K562 (cell line): ENCODE results near the gene TMEM41B. TPM values are rescaled to one million over a fixed set of nuclear protein-coding genes. Genes with fewer than 3 reads are reported as not detected.

Source experiments
- CBX5 ChIP-seq: IDR thresholded peaks from 2 replicates; pipeline ENCODE4 v1.6.1; 2014; ENCODE audit warnings: low read depth, borderline replicate concordance
- CHCHD3 ChIP-seq: fragments of 250-450 bp; sonication (Bioruptor Pico); IDR thresholded peaks from 2 replicates; pipeline ENCODE4 v2.1.2; 2022; ENCODE audit warnings: mild to moderate bottlenecking
- DNMT1 ChIP-seq: fragments of 450-650 bp; IDR thresholded peaks from 2 replicates; pipeline ENCODE4 v1.6.1; 2016; ENCODE audit warnings: antibody characterized with exemption, mild to moderate bottlenecking
- FUS ChIP-seq: fragments of 200-400 bp; formaldehyde crosslinking; optimal IDR thresholded peaks from 2 replicates; pipeline ENCODE3; 2017; ENCODE audit warnings: low read depth, low read length
- KDM1A ChIP-seq, 2 experiments: fragments of 450-650 bp; IDR thresholded peaks; 2 replicates each; pipeline ENCODE4 v1.6.1; 2016; ENCODE audit warnings: mild to moderate bottlenecking in 2 of 2
- MCM5 ChIP-seq: fragments of 450-650 bp; IDR thresholded peaks from 2 replicates; pipeline ENCODE4 v1.6.1; 2016; ENCODE audit warnings: low read depth
- MIER1 ChIP-seq: fragments of 450-650 bp; IDR thresholded peaks from 2 replicates; pipeline ENCODE4 v1.6.1; 2016; ENCODE audit warnings: antibody characterized with exemption, mild to moderate bottlenecking, low read depth
- PHB2 ChIP-seq: fragments of 450-650 bp; IDR thresholded peaks from 2 replicates; pipeline ENCODE4 v1.6.1; 2017; ENCODE audit warnings: low read depth
- SREBF1 ChIP-seq: fragments of 150-350 bp; IDR thresholded peaks from 2 replicates; pipeline ENCODE4 v1.6.1; 2014; ENCODE audit warnings: antibody characterized with exemption, low read depth, low read length, borderline replicate concordance
- SRF ChIP-seq, 2 experiments: fragments of 250-450, 450-650 bp in 1 of 2; sonication (Bioruptor Pico) in 1 of 2; sonication (generic) in 1 of 2; formaldehyde crosslinking; IDR thresholded peaks; 2 replicates each; pipeline versions ENCODE4 v1.5.0 to v1.5.1; 2020 to 2022; ENCODE audit warnings: mild to moderate bottlenecking in 1 of 2, missing genetic modification reagents in 1 of 2
- SRSF9 ChIP-seq: fragments of 200-400 bp; formaldehyde crosslinking; IDR thresholded peaks from 2 replicates; pipeline ENCODE4 v1.6.1; 2017; ENCODE audit warnings: low read depth, low read length, borderline replicate concordance
- TAF1 ChIP-seq: IDR thresholded peaks from 2 replicates; pipeline ENCODE4 v1.6.1; 2011; ENCODE audit warnings: mild to moderate bottlenecking, low read length, moderate library complexity; ENCODE audit not compliant: insufficient read depth, control insufficient read depth, severe bottlenecking; ENCODE audit errors: extremely low read depth
- TAF15 ChIP-seq: fragments of 200-400 bp; formaldehyde crosslinking; IDR thresholded peaks from 2 replicates; pipeline ENCODE4 v1.6.1; 2017; ENCODE audit warnings: mild to moderate bottlenecking, low read depth, low read length, moderate library complexity
- ZBTB7A ChIP-seq: IDR thresholded peaks from 2 replicates; pipeline ENCODE4 v1.6.1; 2011; ENCODE audit warnings: low read depth, mild to moderate bottlenecking, low read length, moderate library complexity, borderline replicate concordance; ENCODE audit not compliant: control insufficient read depth
- polyA plus RNA-seq, 8 experiments: library from polyadenylated mRNA; depleted of rRNA in 4 of 8; stranded (reverse) in 5 of 8; unstranded in 3 of 8; fragments of >200 nt; fragmentation: Nextera tagmentation in 2 of 8; fragmentation: Illumina TruSeq in 1 of 8; extraction: Ambion mirVana in 2 of 8; extraction: Trizol in 1 of 8; gene quantifications; 2 replicates each; pipeline versions ENCODE4 v1.2.1 to v1.2.3, GENCODE V29; 2011 to 2014; ENCODE audit warnings: inconsistent platforms in 1 of 8, missing spikeins in 1 of 8
- total RNA-seq, 7 experiments: library from RNA; depleted of rRNA in 6 of 7; stranded (reverse); fragments of >200 nt in 6 of 7; fragmentation: Illumina TruSeq in 2 of 7; extraction: Trizol in 2 of 7; gene quantifications; 2 replicates each; pipeline versions ENCODE4 v1.2.1 to v1.2.3, GENCODE V29; 2011 to 2021; ENCODE audit warnings: low replicate concordance in 1 of 7
- TF ChIP-seq, protein P1 (sequence below): sonication (generic); formaldehyde crosslinking; IDR thresholded peaks from 2 replicates; pipeline ENCODE4 v1.8.1; 2023; ENCODE audit warnings: mild to moderate bottlenecking, missing genetic modification reagents
- TF ChIP-seq, protein P2 (sequence below): fragments of 450-650 bp; formaldehyde crosslinking; IDR thresholded peaks from 2 replicates; pipeline ENCODE4 v1.4.0; 2020; ENCODE audit warnings: mild to moderate bottlenecking, moderate library complexity
- TF ChIP-seq, protein P3 (sequence below): IDR thresholded peaks from 2 replicates; pipeline ENCODE4 v1.6.1; 2014; ENCODE audit warnings: antibody characterized with exemption
- TF ChIP-seq, protein P4 (sequence below): fragments of 450-650 bp; formaldehyde crosslinking; IDR thresholded peaks from 2 replicates; pipeline ENCODE4 v1.4.0; 2022; ENCODE audit warnings: mild to moderate bottlenecking, moderate library complexity
- TF ChIP-seq, protein P5 (sequence below): fragments of 450-650 bp; IDR thresholded peaks from 2 replicates; pipeline ENCODE4 v1.6.1; 2016; ENCODE audit warnings: antibody characterized with exemption

TMEM41B gene
- total and polyA plus RNA-seq, 9 of the 15 experiments (the other 6 are each of a cell fraction or from before 2014, with no cell fraction given) = 17.1 to 89.6 (median 48.7) TPM

DNA sequence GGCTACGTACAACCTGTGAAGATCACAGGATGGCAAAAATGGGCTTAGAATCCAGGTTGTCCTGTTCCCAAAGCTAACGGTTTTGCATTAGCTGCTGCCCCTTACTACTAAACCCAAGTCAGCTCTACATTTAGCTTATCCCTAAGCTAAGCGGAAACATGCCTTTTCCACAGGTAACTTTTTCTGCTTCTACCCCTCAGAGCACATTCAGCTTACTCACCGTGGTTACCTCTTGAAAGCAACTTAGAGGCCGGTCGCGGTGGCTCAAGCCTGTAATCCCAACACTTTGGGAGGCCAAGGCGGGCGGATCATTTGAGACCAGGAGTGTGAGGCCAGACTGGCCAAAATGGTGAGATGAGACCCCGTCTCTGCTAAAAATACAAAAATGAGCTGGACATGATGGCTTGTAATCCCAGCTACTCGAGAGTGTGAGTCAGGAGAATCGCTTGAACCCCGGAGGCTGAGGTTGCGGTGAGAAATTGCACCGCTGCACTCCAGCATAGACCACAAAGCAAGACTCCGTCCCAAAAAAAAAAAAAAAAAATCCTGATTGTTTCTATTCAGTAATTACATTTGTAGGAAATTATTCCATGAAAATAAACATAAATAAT lies 790 bp upstream of the TMEM41B start (continued):
- TF ChIP-seq, protein P1, sequence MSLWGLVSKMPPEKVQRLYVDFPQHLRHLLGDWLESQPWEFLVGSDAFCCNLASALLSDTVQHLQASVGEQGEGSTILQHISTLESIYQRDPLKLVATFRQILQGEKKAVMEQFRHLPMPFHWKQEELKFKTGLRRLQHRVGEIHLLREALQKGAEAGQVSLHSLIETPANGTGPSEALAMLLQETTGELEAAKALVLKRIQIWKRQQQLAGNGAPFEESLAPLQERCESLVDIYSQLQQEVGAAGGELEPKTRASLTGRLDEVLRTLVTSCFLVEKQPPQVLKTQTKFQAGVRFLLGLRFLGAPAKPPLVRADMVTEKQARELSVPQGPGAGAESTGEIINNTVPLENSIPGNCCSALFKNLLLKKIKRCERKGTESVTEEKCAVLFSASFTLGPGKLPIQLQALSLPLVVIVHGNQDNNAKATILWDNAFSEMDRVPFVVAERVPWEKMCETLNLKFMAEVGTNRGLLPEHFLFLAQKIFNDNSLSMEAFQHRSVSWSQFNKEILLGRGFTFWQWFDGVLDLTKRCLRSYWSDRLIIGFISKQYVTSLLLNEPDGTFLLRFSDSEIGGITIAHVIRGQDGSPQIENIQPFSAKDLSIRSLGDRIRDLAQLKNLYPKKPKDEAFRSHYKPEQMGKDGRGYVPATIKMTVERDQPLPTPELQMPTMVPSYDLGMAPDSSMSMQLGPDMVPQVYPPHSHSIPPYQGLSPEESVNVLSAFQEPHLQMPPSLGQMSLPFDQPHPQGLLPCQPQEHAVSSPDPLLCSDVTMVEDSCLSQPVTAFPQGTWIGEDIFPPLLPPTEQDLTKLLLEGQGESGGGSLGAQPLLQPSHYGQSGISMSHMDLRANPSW (CRISPR knock-in tag) = no peak; the same call in 1 of the 2 replicates
- no peak for TF ChIP-seq FUS
- no peak for TF ChIP-seq TAF1
- TF ChIP-seq, protein P2, sequence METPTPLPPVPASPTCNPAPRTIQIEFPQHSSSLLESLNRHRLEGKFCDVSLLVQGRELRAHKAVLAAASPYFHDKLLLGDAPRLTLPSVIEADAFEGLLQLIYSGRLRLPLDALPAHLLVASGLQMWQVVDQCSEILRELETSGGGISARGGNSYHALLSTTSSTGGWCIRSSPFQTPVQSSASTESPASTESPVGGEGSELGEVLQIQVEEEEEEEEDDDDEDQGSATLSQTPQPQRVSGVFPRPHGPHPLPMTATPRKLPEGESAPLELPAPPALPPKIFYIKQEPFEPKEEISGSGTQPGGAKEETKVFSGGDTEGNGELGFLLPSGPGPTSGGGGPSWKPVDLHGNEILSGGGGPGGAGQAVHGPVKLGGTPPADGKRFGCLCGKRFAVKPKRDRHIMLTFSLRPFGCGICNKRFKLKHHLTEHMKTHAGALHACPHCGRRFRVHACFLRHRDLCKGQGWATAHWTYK (CRISPR knock-in tag) = no peak; the same call in 1 of the 2 replicates
- TF ChIP-seq DNMT1 = no peak
- no peak for TF ChIP-seq SREBF1
- peak; percentile 19; a peak in 2 of 4 replicates for TF ChIP-seq KDM1A (IDR thresholded peaks at IDR 0.05)
- TF ChIP-seq, protein P3, sequence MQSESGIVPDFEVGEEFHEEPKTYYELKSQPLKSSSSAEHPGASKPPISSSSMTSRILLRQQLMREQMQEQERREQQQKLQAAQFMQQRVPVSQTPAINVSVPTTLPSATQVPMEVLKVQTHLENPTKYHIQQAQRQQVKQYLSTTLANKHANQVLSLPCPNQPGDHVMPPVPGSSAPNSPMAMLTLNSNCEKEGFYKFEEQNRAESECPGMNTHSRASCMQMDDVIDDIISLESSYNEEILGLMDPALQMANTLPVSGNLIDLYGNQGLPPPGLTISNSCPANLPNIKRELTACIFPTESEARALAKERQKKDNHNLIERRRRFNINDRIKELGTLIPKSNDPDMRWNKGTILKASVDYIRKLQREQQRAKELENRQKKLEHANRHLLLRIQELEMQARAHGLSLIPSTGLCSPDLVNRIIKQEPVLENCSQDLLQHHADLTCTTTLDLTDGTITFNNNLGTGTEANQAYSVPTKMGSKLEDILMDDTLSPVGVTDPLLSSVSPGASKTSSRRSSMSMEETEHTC = no peak
- TF ChIP-seq, protein P4, sequence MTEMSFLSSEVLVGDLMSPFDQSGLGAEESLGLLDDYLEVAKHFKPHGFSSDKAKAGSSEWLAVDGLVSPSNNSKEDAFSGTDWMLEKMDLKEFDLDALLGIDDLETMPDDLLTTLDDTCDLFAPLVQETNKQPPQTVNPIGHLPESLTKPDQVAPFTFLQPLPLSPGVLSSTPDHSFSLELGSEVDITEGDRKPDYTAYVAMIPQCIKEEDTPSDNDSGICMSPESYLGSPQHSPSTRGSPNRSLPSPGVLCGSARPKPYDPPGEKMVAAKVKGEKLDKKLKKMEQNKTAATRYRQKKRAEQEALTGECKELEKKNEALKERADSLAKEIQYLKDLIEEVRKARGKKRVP = 0 out of 2 replicates have a peak, but pooled peaks have one; percentile 3
- TF ChIP-seq MCM5 = no peak
- TF ChIP-seq MIER1 = 0 out of 2 replicates have a peak, but pooled peaks have one; percentile 53
- TF ChIP-seq TAF15 = no peak
- TF ChIP-seq SRF (CRISPR knock-in tag; IDR thresholded peaks at IDR 0.05) = no peak; a peak in 1 of 4 replicates
- TF ChIP-seq ZBTB7A = no peak
- TF ChIP-seq SRSF9 = no peak
- TF ChIP-seq, protein P5, sequence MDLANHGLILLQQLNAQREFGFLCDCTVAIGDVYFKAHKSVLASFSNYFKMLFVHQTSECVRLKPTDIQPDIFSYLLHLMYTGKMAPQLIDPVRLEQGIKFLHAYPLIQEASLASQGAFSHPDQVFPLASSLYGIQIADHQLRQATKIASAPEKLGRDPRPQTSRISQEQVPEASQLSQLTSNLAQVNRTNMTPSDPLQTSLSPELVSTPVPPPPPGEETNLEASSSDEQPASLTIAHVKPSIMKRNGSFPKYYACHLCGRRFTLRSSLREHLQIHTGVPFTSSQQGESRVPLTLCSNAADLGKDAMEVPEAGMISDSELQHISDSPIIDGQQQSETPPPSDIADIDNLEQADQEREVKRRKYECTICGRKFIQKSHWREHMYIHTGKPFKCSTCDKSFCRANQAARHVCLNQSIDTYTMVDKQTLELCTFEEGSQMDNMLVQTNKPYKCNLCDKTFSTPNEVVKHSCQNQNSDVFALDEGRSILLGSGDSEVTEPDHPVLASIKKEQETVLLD = no peak
- TF ChIP-seq CBX5 = no peak
- no peak for TF ChIP-seq CHCHD3 (CRISPR knock-in tag)
- TF ChIP-seq PHB2 = no peak
